22Rv1 (cell line): ENCODE measurements around the gene SCYL3.
"Not testable (repeated sequence)": the region's sequence is repeated elsewhere in the genome, so short reads cannot be mapped to it uniquely, and the experiment has no call there.

Experiments used
- H3K27ac ChIP-seq: fragments of 450-650 bp; 2 replicates; pipeline ENCODE4 v1.5.1; 2017
- ZFX ChIP-seq: fragments of 450-650 bp; IDR thresholded peaks from 2 replicates; pipeline ENCODE4 v1.6.1; 2017; ENCODE audit warnings: antibody characterized with exemption, borderline replicate concordance
- TF ChIP-seq, protein P1 (sequence below): fragments of 450-650 bp; IDR thresholded peaks from 2 replicates; pipeline ENCODE4 v1.5.1; 2017; ENCODE audit warnings: mild to moderate bottlenecking

The SCYL3 gene

DNA sequence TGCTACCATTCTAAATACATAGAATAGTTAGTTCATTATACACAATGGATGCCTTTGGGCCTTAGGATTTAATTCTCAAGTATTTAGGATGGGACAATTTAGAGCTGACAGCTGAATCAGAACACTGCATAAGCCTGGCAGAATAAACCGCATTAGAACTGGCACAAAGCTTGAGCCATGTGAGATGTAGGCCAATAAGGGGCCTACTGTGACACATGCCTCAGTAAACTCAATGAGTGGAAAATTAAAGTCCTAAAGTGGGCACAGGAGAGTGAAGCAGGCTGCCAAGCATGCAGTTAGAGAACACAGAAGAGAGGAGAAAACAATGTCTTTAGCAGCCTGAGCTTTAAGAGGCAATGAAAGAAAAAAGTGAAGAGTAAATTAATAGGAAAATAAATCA is 24.3 kb downstream of the SCYL3 start:
- TF ChIP-seq ZFX = no peak
- TF ChIP-seq, protein P1, sequence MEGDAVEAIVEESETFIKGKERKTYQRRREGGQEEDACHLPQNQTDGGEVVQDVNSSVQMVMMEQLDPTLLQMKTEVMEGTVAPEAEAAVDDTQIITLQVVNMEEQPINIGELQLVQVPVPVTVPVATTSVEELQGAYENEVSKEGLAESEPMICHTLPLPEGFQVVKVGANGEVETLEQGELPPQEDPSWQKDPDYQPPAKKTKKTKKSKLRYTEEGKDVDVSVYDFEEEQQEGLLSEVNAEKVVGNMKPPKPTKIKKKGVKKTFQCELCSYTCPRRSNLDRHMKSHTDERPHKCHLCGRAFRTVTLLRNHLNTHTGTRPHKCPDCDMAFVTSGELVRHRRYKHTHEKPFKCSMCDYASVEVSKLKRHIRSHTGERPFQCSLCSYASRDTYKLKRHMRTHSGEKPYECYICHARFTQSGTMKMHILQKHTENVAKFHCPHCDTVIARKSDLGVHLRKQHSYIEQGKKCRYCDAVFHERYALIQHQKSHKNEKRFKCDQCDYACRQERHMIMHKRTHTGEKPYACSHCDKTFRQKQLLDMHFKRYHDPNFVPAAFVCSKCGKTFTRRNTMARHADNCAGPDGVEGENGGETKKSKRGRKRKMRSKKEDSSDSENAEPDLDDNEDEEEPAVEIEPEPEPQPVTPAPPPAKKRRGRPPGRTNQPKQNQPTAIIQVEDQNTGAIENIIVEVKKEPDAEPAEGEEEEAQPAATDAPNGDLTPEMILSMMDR = no peak
- H3K27ac ChIP-seq = peak overlapping the region; percentile 66

DNA sequence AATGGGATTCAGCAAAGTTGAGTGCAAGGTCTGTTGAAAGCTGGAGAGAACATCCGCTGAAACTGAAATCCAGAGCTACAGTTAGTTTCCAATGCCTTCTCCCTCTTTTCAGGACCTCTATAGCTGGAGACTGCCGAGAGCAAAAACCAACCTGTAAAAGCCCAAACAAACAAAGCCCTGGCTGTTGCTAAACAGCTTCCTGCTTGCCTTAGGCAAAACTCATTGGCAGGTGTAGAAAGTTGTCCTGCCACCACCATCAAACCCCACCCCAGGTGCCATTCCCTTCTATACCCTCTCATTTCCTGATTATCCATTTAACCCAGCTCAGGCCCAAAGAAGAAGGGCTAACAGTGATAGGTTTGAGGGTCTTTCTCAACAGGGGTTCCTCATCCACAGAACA is 24.7 kb downstream of the SCYL3 start:
- TF ChIP-seq ZFX = no peak
- TF ChIP-seq, protein P1 = no peak
- H3K27ac ChIP-seq = peak overlapping the region; percentile 66

DNA sequence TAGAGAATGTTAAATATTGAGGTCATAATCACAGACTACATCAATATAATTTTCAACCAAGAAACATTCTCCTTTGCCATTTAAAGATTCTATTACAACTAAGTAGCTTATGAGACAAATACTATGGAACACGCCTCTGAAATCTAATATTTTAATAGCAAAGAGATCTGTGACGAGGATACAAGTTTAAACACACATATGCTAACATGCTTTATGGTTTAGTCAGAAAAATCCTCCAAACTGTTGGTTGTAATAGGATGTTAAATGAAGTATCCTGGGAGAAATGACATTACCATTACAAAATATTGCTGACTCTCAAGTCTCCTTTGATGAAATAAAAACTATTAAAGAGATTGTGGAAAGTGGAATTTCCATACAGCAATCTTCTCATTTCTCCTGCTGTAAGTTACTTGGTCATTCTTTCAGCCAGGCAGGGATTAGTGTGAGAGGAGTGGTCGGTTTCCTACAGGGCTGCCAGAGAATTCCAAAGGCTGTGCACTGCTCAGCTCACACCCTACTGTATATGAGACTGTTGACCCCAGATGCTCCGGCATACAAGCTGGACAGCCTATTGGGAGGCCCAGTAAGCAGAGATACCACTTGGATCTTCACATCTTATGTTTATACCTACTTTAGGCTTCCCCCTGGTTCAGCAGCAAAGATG is 26.6 kb downstream of the SCYL3 start:
- TF ChIP-seq, protein P1 = no peak
- no peak for TF ChIP-seq ZFX

DNA sequence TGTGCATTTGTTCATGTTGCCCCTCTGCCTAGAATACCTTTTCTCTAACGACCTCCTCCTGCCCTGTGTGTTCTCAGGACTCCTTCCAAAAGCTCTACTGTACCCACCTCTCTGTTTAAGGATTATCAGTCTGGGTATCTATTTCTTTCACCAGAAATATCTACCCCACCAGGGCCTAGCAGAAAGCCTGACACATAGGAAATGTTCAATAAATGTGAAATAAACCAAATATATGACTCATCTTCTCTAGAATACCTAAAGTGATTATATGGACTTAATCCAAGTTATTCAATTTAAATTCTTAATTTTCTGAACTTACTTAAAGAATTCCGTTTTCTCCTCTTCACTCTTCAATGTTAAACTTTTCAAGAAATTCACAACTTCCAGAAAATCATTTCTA is 27.1 kb downstream of the SCYL3 start:
- H3K27ac ChIP-seq = no peak overlapping the region
- TF ChIP-seq, protein P1 = no peak
- TF ChIP-seq ZFX = no peak

More for the DNA sequence above, 26.6 kb downstream of the SCYL3 start:
- no peak overlapping the region for H3K27ac ChIP-seq

DNA sequence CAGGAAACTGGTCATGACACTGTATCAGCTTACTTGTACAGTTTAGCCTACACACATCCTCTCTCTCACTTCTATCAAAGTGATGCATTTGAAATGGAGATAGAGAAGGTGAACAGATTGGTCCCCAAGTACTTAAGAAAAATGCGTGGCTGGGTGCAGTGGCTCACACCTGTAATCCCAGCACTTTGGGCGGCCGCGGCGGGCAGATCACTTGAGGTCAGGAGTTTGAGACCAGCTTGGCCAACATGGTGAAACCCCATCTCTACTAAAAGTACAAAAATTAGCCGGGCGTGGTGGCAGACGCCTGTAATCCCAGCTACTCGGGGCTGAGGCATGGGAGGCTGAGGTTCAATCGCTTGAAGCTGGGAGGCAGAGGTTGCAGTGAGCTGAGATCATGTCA is 29.2 kb downstream of the SCYL3 start:
- H3K27ac ChIP-seq = not testable (repeated sequence)

DNA sequence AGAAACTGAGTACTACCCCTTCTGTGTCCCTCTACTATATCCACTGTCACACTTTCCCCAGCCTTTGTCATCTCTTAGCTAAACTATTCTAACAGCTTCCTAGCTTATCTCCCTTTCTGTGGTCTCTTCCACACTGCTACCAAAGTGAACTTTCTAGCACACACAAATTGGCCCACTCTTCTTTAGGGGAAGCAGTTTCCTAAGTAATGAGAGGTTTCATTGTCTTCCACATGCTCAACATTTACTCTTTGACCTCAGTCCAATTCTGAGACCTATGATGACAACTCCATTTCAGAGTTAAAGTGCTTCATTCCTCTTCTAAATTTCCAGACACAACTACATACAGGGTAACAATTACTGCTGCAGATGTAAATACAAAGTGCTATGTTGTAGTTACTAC is 32.9 kb downstream of the SCYL3 start:
- H3K27ac ChIP-seq = peak overlapping the region; percentile 53; the same call in 1 of the 2 replicates
- TF ChIP-seq ZFX = no peak
- TF ChIP-seq, protein P1 = no peak

DNA sequence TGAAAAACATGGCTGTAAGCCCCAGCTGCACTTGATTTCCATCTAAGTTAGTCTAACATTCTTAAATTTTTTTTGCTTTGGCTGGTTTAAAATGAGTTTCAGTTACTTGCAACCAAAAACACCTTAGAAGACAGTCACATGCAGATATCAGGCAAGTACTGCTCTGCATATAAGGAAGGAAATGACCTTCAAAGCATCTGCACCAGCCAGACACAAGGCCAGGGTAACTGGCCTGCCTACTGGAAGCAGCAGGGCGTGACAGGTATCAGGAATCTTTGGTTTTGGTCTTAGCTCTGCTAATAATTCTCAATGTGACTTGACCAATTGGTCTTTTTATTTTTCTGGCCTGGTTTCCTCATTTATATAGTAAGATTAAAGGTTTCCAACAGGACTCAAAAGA is 33.5 kb downstream of the SCYL3 start:
- peak overlapping the region; percentile 53 for H3K27ac ChIP-seq
- no peak for TF ChIP-seq ZFX
- TF ChIP-seq, protein P1 = no peak

DNA sequence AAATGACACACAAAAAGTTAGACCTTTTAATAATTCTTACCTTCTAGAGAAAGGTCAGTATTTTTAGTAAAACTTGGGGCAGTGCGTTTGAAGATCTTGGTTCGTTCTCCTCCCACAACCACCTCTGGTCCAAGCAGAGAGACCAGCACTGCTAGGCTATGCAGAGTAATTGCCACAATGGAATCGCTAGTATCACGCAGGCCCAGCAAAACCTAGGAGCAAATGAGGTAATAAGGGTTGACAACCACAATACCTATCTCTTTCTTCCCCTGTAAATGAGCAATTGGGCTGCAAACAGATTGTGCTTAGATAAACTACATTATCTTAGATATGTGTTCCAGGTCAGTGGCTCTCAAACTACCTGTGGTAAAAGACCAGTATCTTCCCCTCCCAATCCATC is 34.7 kb downstream of the SCYL3 start:
- H3K27ac ChIP-seq = peak overlapping the region; percentile 53
- TF ChIP-seq, protein P1 = no peak
- TF ChIP-seq ZFX = no peak
